Stimulated activated CD8-positive, alpha-beta memory T cell treated with anti-CD3 and anti-CD28 coated beads, Interleukin-4, amount 100 ng/mL, for 24 hours (primary cell): ENCODE data around the gene ATP9B.

Source experiments
- DNase-seq: peaks from one replicate; pipeline ENCODE4 v3.0.0-alpha.2; 2020; ENCODE audit warnings: low read depth

The ATP9B gene

GRCh38 chr18:79382681-79383387, 313.6 kb downstream of the ATP9B start:
- DNase-seq: no peak

GRCh38 chr18:79383388-79384056, 314.3 kb downstream of the ATP9B start:
- DNase-seq: no peak

- no peak for DNase-seq
These were observed 315.1 kb downstream of the ATP9B start for GRCh38 chr18:79384151-79384807.

- no peak for DNase-seq
These were observed 315.6 kb downstream of the ATP9B start for GRCh38 chr18:79384834-79385233.

GRCh38 chr18:79385326-79385707, 316.1 kb downstream of the ATP9B start:
- no peak for DNase-seq

GRCh38 chr18:79385708-79386341, 316.6 kb downstream of the ATP9B start:
- DNase-seq: no peak

- no peak for DNase-seq
These were observed 317.4 kb downstream of the ATP9B start for GRCh38 chr18:79386547-79386946.

GRCh38 chr18:79387214-79387613, 318.0 kb downstream of the ATP9B start:
- DNase-seq: no peak

GRCh38 chr18:79387615-79388014, 318.4 kb downstream of the ATP9B start:
- no peak for DNase-seq

GRCh38 chr18:79388043-79388442, 318.8 kb downstream of the ATP9B start:
- DNase-seq: no peak

- DNase-seq: no peak
These were observed 320.5 kb downstream of the ATP9B start for GRCh38 chr18:79389689-79390088.

GRCh38 chr18:79392226-79392625, 323.0 kb downstream of the ATP9B start:
- DNase-seq: no peak

GRCh38 chr18:79393181-79393634, 324.0 kb downstream of the ATP9B start:
- no peak for DNase-seq

GRCh38 chr18:79393635-79394533, 324.7 kb downstream of the ATP9B start:
- no peak for DNase-seq

- peak; percentile 67 for DNase-seq
These were observed 325.5 kb downstream of the ATP9B start for GRCh38 chr18:79394534-79395307.

- DNase-seq: no peak
These were observed 326.1 kb downstream of the ATP9B start for GRCh38 chr18:79395308-79395640.

- peak; percentile 75 for DNase-seq
These were observed 326.7 kb downstream of the ATP9B start, which contains the start of gene NFATC1 for GRCh38 chr18:79395761-79396404. TSS of gene NFATC1 (plus strand) at chr18:79395930. CDS start at chr18:79396225, 295 bp downstream.

- no peak for DNase-seq
These were observed 327.4 kb downstream of the ATP9B start for GRCh38 chr18:79396431-79397246.

GRCh38 chr18:79397247-79397829, 328.1 kb downstream of the ATP9B start:
- DNase-seq: no peak
